NT2/D1 (cell line): ENCODE data around the gene NOP53.

ENCODE experiments used
- YY1 ChIP-seq: IDR thresholded peaks from 2 replicates; pipeline ENCODE4 v1.6.1; 2011; ENCODE audit not compliant: insufficient read length, insufficient read depth
- ZNF274 ChIP-seq: IDR thresholded peaks from 2 replicates; pipeline ENCODE4 v1.6.1; 2011; ENCODE audit warnings: mild to moderate bottlenecking, low read depth, low read length

GRCh38 chr19:47761566-47761965 is 16.2 kb downstream of the NOP53 start:
- TF ChIP-seq YY1 (no peak), ZNF274 (no peak)
